HG03095 (cell line): ENCODE measurements around the gene SYNPR.

Source experiments
- ATAC-seq: cut with Tn5 transposase; IDR thresholded peaks from one replicate; pipeline ENCODE4 v1.9.1; 2021; ENCODE audit warnings: moderate library complexity; ENCODE audit not compliant: unreplicated experiment

SYNPR gene

GRCh38 chr3:63303238-63303637 lies 25.1 kb downstream of the SYNPR start:
- ATAC-seq, result no peak

GRCh38 chr3:63304421-63304820 lies 26.3 kb downstream of the SYNPR start:
- no peak for ATAC-seq

- ATAC-seq, result no peak
These were observed 30.0 kb downstream of the SYNPR start for GRCh38 chr3:63308072-63308471.

DNA sequence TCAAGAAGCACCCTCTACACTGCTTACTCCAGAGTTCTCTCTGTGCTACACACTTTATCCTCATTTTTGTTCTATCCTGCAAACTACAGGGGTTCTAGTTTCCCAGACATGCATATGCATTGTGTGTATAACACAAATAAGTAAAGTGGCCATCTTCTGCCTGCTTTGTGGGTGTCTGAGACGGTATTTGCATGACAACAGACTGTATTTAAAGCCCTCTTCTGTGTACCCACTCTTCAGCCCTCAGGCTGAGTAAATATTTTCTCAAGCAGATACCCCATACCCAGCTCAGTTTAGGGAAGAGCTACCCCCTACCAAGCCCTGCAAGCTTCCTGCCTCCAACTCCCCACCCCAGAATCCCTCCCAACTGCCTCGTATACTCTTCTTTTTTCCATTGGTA lies 31.7 kb downstream of the SYNPR start:
- ATAC-seq, result no peak

DNA sequence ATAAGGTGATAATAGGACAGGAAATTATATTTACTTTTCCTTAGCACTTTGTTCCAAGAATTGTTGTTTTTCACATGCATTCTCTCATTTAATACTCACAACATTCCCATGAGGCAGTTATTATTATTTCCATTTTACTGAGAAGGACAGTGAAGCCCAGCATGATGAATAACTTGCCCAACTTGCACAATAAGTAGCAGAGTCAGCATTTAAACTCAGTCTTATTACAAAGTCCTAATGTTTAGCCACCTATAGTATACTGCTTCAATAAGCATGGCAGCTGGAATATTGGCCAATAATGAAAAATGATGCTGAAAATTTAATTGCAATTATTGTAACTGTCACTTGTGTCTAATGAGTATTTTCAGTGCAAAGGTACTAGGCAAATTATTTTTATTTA lies 45.7 kb downstream of the SYNPR start:
- ATAC-seq, result no peak

DNA sequence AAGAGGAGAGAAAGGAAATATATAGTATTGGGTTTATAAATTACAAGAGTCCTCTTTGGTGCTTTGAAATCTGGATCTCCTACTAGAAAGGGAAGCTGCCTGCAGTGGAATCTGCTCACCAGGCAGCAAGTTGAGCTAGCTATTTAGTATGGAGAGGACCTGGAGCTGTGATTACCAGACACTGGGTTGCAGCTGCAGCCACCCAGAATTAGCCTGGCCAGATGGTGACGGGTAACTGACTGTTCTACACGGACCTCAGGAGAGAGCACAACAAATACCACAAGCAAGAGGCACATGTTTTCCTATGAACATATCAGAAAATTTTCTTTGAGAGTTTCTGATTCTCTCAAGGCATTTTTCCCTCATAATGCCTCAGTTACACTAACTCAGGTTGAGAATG lies 46.5 kb downstream of the SYNPR start:
- ATAC-seq, result no peak

GRCh38 chr3:63325386-63325785 lies 47.3 kb downstream of the SYNPR start:
- ATAC-seq, result no peak

GRCh38 chr3:63328365-63328764 lies 50.3 kb downstream of the SYNPR start:
- ATAC-seq, result no peak

DNA sequence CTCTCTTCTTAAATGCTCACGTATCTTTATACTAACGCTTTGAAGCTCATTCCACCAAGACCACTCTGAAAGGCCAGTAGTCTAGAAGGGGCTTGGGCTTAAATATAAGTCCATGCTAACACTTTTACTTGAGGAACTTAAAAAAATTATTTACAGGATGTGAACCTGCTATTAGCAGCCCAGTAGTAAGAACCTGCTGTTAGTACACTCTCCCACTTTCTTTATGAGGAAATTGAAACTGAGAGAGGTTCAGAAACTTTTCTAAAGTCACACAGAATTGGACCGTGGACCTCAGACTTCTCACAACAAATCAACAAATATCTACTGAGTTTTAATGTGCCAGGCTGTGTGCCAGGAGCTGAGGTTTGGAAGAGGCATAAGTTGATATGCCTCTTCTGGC lies 53.4 kb downstream of the SYNPR start:
- ATAC-seq, result no peak

DNA sequence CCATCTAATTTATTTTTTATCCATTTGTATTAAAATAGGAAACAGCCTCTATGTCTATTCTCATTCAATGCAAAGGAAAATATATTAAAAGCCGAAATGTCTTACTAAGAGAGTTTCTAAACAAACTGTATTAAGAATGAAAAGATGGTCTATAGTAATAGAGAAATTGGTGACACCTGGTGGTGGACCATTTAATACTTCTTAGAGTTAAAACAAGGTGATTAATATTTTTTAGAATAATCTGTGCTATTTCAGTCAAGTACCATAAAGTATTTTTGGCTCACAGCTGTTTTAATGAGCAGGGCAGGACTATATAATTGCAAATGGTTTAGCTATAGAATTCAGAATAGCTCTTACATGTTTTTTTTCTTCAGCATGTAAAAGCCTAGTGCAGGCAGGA lies 55.7 kb downstream of the SYNPR start:
- no peak for ATAC-seq

GRCh38 chr3:63338351-63338750 lies 60.2 kb downstream of the SYNPR start:
- ATAC-seq, result no peak

DNA sequence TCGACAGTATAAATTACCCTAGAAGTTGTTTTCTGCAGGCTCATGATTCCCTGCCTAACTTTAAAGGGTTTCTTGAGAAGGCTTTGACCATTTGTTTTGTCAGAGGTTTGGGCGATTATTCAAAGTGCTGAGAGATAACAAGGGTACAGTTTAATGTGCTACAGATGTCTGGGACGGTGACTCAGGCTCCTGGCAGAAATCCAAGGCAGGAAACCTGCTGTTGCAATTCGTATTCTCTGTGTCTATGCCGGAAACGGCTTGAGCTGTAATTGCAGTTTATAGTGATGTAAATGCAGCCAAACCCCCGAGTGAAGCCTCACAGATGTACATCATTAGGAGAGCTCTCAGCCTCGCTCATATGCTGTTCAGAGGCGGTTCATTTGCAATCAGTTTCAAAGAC lies 65.6 kb downstream of the SYNPR start:
- no peak for ATAC-seq

- ATAC-seq, result no peak
These were observed 66.6 kb downstream of the SYNPR start for GRCh38 chr3:63344661-63345060.

- no peak for ATAC-seq
These were observed 71.8 kb downstream of the SYNPR start for GRCh38 chr3:63349583-63350573.

GRCh38 chr3:63351159-63352007 lies 73.3 kb downstream of the SYNPR start:
- peak; percentile 59 for ATAC-seq

DNA sequence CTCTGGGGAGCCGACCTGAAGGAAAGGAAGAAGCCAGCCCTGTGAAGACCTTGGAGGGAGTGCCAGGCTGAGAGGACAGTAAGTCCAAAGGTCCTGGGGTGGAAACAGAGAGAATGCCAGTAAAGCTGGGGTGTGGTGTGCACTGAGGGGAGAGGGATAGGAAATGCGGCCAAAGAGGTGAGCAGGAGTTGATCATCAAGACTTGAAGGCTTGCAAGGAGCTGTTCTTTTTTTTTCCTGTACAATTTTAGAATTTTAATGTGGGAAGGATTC lies 73.8 kb downstream of the SYNPR start:
- no peak for ATAC-seq

- ATAC-seq, result no peak
These were observed 75.3 kb downstream of the SYNPR start for GRCh38 chr3:63353383-63353782.

- no peak for ATAC-seq
These were observed 76.1 kb downstream of the SYNPR start for GRCh38 chr3:63354160-63354559.

DNA sequence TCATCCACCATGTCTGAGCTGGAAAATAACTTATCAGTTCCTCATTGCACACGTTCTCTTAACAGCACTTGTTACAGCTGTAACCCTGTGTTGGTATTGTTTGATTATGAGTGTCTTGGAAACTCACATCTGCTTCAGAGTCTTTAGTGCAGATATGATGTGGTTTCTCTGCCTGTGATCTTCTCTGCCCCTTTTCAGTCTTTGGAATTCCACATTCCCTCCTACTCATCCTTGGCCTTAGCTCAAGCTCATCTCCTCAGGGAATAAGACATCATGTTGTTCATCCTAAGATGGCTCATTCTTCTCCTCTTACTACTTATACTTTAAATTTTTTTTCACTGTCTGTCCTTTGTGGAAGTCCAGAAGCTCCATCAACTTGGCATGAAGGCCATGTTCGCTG lies 77.7 kb downstream of the SYNPR start:
- no peak for ATAC-seq

- ATAC-seq, result no peak
These were observed 86.4 kb downstream of the SYNPR start for GRCh38 chr3:63364495-63364894.

DNA sequence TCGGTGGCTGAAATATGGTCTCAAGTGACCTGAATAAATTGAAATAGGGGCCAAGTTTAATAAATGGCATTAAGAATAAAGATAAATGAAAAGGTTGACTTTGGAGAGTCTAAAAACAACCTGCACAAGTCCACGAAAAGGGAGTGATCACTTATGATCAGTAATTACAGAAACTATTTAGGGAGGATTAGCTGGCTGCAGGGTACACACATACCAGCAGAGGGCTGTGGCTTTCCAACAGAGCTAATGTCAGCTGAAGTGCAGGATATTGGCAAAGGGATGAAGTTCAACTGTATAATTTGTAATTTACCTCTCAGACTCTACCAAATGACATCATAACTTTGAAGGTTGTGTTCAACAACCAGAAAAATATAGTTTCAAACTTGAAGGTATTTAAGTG lies 86.8 kb downstream of the SYNPR start:
- no peak for ATAC-seq

- no peak for ATAC-seq
These were observed 87.6 kb downstream of the SYNPR start for GRCh38 chr3:63365671-63366070.
